Measurements from ENCODE around the gene PCP4L1. TPM values are rescaled to one million over a fixed set of nuclear protein-coding genes. Genes with fewer than 3 reads are reported as not detected.
"Not testable (repeated sequence)": the region's sequence is repeated elsewhere in the genome, so short reads cannot be mapped to it uniquely, and the experiment has no call there.

PCP4L1 gene
- 8.2 TPM for total RNA-seq (ENCODE audit: insufficient read depth, low replicate concordance)

GRCh38 chr1:161258439-161259344 lies at the start of gene PCP4L1:
TSS of gene PCP4L1 (plus strand) at chr1:161258745. CDS start at chr1:161258975, 230 bp downstream.
- peak; percentile 84 for DNase-seq (ENCODE audit: low spot score)

GRCh38 chr1:161209790-161210409 lies 48.6 kb upstream of the PCP4L1 start:
- peak; percentile 69 for DNase-seq (ENCODE audit: low spot score)

GRCh38 chr1:161214369-161214768 lies 44.2 kb upstream of the PCP4L1 start:
- DNase-seq (ENCODE audit: low spot score), result no peak

GRCh38 chr1:161215076-161215475 lies 43.5 kb upstream of the PCP4L1 start, which contains the start of gene FCER1G:
TSS of gene FCER1G (plus strand) at chr1:161215295. CDS start at chr1:161215322, 27 bp downstream.
- DNase-seq (ENCODE audit: low spot score), result peak; percentile 30

GRCh38 chr1:161216945-161217712 lies 41.4 kb upstream of the PCP4L1 start:
- peak; percentile 19 for DNase-seq (ENCODE audit: low spot score)

GRCh38 chr1:161217831-161218230 lies 40.7 kb upstream of the PCP4L1 start:
- DNase-seq (ENCODE audit: low spot score), result no peak

GRCh38 chr1:161218301-161219077 lies 40.1 kb upstream of the PCP4L1 start:
- no peak for DNase-seq (ENCODE audit: low spot score)

- DNase-seq (ENCODE audit: low spot score), result no peak
These were observed 39.3 kb upstream of the PCP4L1 start for GRCh38 chr1:161219078-161219892.

GRCh38 chr1:161220002-161220401 lies 38.5 kb upstream of the PCP4L1 start:
- DNase-seq (ENCODE audit: low spot score), result no peak

GRCh38 chr1:161222175-161223019 lies 36.1 kb upstream of the PCP4L1 start:
- no peak for DNase-seq (ENCODE audit: low spot score)

- no peak for DNase-seq (ENCODE audit: low spot score)
These were observed 34.5 kb upstream of the PCP4L1 start for GRCh38 chr1:161223805-161224694.

- not testable (repeated sequence) for DNase-seq (ENCODE audit: low spot score)
These were observed 33.9 kb upstream of the PCP4L1 start for GRCh38 chr1:161224695-161225087.

GRCh38 chr1:161225178-161225533 lies 33.4 kb upstream of the PCP4L1 start:
- peak; percentile 17 for DNase-seq (ENCODE audit: low spot score)

GRCh38 chr1:161225534-161226319 lies 32.8 kb upstream of the PCP4L1 start, which contains the start of gene TOMM40L:
TSS of gene TOMM40L (plus strand) at chr1:161226060. CDS start at chr1:161226490, 430 bp downstream.
- DNase-seq (ENCODE audit: low spot score), result peak; percentile 99

GRCh38 chr1:161226320-161226711 lies 32.2 kb upstream of the PCP4L1 start:
- no peak for DNase-seq (ENCODE audit: low spot score)

GRCh38 chr1:161226759-161227158 lies 31.8 kb upstream of the PCP4L1 start:
- no peak for DNase-seq (ENCODE audit: low spot score)

GRCh38 chr1:161227196-161227871 lies 31.2 kb upstream of the PCP4L1 start:
- peak; percentile 79 for DNase-seq (ENCODE audit: low spot score)

All from umbilical cord (tissue), 2 donors.